RWPE1 (cell line): Measurements from ENCODE around the gene BHLHE41.

ENCODE experiments used
- CTCF ChIA-PET: fragments of 350-600 bp; sonication (Branson Sonifier 250); formaldehyde crosslinking; extraction: SDS; loops from one replicate; lab custom pipeline; 2021; lab: Yijun Ruan, JAX
- POLR2A ChIA-PET: fragments of 400-600 bp; formaldehyde crosslinking; extraction: SDS; loops from one replicate; lab custom pipeline; 2020; ENCODE audit warnings: antibody characterized with exemption; ENCODE audit not compliant: low non-redundant PET; lab: Yijun Ruan, JAX
- DNase-seq: peaks from one replicate; pipeline ENCODE4 v3.0.0; 2012; ENCODE audit warnings: low spot score
- H3K27ac ChIP-seq: fragments of 450-650 bp; 2 replicates; pipeline ENCODE4 v1.5.1; 2017
- TF ChIP-seq, protein P1 (sequence below): fragments of 450-650 bp; conservative IDR thresholded peaks from 2 replicates; pipeline ENCODE4 v1.5.1; 2017; ENCODE audit warnings: low read depth, mild to moderate bottlenecking

BHLHE41 gene

DNA sequence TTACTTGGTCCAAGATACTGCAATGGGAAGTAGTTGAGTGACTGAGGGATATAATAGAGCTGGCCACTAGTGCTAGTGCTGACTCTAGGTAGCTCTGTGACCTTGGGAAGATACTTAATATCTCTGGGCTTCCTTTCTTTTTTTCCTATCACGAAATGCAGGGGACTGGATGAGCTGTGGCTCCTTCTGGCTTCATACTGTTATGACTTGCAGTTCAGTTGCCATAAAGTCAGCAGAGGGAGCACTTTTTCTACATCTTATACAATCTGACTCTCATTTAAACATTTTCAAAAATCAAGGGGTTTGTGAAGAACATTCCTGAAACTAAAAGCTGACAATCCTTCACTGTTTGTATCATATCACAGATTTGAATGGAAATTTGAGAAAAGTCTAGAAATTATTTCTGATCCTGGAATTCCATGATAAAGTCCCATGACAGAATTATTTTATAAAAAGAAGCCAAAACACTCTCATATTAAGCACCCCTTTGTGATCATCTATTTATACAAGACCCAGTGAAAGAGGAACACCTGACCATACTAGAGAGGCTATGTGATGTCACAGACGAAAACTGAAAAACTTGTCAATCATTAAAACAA lies 5.3 kb downstream of the BHLHE41 start:
- TF ChIP-seq, protein P1, sequence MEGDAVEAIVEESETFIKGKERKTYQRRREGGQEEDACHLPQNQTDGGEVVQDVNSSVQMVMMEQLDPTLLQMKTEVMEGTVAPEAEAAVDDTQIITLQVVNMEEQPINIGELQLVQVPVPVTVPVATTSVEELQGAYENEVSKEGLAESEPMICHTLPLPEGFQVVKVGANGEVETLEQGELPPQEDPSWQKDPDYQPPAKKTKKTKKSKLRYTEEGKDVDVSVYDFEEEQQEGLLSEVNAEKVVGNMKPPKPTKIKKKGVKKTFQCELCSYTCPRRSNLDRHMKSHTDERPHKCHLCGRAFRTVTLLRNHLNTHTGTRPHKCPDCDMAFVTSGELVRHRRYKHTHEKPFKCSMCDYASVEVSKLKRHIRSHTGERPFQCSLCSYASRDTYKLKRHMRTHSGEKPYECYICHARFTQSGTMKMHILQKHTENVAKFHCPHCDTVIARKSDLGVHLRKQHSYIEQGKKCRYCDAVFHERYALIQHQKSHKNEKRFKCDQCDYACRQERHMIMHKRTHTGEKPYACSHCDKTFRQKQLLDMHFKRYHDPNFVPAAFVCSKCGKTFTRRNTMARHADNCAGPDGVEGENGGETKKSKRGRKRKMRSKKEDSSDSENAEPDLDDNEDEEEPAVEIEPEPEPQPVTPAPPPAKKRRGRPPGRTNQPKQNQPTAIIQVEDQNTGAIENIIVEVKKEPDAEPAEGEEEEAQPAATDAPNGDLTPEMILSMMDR: peak; percentile 52
- POLR2A ChIA-PET: no interaction called here
- H3K27ac ChIP-seq: no peak overlapping the region
- DNase-seq: no peak
- CTCF ChIA-PET: interaction anchor here (0.6 to 1.2 kb wide), 9 partner anchors 9 to 582 kb away, joined by 3 to 6 read pairs (median 3); no protein-coding TSS in a partner anchor

DNA sequence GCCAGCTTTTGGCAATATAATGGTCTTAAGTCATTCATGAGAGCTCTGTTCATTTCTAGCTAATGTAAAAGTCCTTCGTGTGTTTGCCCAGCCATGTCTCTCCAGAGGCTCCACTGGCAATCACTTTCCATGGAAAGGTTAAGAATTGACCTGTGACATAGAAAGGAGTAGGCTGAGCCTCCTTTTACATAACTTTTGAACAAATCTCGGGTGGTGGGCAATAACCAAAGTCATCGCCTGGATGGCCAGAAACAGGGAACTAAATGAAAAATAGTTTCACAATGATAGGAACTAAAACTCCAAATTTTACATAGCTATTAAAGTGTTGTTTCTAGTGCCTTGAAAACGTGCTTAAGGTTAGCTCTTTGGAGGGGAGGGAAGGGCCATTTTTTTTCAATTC lies 6.5 kb downstream of the BHLHE41 start:
- ChIA-PET POLR2A (no interaction called here), CTCF (interaction anchor here (0.6 to 1.1 kb wide), 3 partner anchors 186 to 285 kb away, joined by 3 to 6 read pairs (median 4); no protein-coding TSS in a partner anchor)
- no peak for DNase-seq
- TF ChIP-seq, protein P1: no peak
- H3K27ac ChIP-seq: no peak overlapping the region

DNA sequence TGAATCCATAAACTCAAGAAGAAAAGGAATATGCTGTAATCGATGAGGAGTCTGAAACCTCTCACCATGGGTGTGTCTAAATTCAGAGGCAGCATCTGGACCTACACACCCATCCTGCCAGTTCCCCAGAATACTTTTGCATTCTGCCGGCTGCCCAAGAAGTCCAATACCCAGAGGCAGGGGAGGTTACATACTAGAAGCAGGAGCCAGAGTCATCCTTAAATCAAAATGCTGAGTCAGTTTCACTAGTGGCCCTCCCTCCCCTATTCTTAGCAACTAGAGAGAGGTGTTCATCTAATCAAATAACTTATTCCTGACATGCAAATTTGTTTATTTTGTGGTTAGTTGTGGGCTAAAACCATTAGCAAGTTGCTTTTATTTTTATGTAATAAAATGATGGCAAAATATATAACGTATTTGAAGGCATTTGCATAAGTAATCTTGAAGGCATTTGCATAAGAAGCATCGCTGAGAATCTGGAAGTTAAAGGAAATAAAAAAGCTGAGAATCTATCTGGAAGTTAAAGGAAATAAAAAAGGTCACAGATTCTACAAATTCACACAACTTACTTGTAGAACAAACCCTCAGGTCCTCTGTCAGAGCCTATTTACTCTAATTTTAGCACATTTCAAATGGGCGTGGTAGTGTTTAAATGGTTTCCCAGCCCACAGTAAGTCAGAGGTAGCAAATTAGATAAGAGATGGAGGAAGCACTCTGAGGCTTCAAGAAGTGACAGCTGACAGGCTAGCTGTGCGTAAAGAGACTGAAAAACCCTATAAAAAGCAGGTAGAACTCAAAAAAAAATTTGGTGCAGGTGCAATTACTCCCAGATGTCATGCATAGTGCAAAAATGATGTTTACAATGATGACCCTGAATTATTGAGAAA lies 7.8 kb downstream of the BHLHE41 start:
- H3K27ac ChIP-seq: no peak overlapping the region
- ChIA-PET CTCF (no interaction called here), POLR2A (no interaction called here)

DNA sequence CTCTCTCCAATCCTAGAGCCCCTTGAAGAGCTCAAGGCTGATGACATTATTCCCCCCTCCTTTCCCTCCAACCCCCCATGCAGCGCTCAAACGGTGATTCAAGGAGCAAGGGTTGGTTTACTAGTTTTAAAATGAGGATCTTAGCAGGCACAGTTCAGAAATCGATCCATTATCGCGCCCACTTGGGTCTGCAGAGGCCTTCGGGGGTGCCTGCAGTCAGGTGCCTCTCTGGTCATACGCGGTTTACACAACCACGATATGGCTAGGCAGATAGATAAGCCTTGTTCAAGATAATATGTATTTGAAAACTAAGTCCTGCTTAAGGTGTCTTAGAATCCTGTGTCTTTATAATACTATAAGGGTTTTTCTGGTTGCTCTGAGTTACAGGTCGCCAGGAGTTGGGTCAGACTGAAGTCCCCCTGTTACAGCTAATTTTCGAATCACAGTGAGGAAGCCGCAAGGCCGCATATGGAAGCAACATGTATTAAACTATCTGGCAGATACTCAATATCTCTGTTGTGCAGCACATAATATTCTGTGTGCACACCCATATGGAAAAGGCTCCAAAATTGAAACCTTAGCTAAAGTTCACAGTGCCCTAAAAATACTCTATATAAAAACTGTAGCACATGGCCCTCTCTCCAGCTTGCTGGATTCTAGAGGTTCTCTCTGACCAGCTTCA lies 10.0 kb downstream of the BHLHE41 start:
- TF ChIP-seq, protein P1: no peak
- no peak for DNase-seq
- peak overlapping the region; percentile 85 for H3K27ac ChIP-seq
- CTCF ChIA-PET: interaction anchor here (0.7 to 1.3 kb wide), 3 partner anchors 15 to 39 kb away, joined by 3 to 4 read pairs (median 4); no protein-coding TSS in a partner anchor
- POLR2A ChIA-PET: no interaction called here

More for the DNA sequence above, 7.8 kb downstream of the BHLHE41 start:
- no peak for DNase-seq
- TF ChIP-seq, protein P1: no peak

DNA sequence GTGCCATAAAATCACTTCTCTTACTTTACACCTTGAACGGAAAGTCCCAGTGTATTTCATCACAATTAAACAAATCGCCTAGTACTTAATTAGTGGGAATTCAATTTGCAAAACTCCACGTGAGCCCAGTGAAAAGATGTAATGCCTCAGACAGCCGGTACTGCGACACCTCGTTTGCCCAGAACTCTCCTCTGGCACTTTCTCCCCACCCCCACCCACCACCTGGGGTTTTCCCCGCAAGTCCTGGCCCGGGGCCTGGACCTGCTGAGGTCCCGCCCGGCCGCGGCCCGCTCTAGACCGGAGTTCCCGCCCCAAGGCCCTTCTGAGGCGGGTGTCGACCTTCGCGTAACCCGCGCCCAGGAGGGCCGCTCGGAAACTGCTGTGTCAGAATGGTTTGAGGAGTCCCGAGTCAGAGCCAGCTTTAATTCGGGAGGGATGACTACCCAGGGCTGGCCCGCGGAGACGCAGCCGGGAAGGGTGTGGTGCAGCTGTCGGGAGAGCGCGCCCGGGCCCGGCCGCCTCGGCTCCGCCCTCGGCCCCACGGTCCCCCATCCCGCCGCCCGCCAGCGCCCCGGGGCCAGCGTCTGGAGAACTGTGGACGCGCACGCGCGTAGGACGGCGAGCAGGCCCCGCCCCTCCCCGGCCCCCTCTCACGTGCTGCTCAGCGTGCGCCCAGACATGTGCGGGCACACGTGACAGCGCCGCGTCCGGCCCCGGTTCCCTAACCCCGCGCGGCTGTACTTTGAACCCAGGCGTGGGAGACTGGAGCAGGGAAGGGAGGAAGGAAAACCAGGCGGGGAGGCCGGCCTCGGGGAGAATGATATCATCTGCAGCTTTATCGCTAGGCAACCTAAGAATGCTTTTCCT lies 10.8 kb downstream of the BHLHE41 start:
- CTCF ChIA-PET: interaction anchor here (0.7 kb wide), 2 partner anchors 14 to 39 kb away, joined by 3 to 4 read pairs; no protein-coding TSS in a partner anchor
- POLR2A ChIA-PET: no interaction called here
- TF ChIP-seq, protein P1: peak; percentile 12; the same call in 1 of the 2 replicates
- peak overlapping the region; percentile 85 for H3K27ac ChIP-seq
- DNase-seq: peak; percentile 88
